GM12874 (cell line): ENCODE data around the gene TEAD3.

ENCODE experiments used
- CTCF ChIP-seq: IDR thresholded peaks from 2 replicates; pipeline ENCODE4 v1.5.1; 2011; ENCODE audit warnings: low read depth, mild to moderate bottlenecking, control low read depth, low read length, moderate library complexity; ENCODE audit not compliant: insufficient read depth

Gene TEAD3

DNA sequence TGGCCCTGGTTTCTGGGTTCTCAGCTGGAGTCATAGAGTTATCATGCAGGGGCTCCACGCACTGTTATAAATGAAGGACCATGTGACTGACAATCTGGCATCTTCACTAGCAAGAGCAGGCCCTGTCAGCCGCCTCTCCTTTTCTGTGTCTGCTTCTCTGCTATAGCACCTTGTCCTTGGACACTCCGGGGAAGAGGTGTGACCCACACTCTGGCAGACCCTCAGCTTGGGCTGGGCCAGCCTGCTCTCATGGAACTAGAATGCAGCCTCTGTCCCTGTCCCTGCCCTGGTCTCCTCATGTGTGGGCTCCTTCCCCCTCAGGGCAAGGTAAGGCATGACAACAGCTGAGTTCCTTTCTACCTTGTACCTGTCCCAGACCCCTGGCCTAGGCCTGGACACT is 55.7 kb downstream of the TEAD3 start:
- TF ChIP-seq CTCF, result no peak

DNA sequence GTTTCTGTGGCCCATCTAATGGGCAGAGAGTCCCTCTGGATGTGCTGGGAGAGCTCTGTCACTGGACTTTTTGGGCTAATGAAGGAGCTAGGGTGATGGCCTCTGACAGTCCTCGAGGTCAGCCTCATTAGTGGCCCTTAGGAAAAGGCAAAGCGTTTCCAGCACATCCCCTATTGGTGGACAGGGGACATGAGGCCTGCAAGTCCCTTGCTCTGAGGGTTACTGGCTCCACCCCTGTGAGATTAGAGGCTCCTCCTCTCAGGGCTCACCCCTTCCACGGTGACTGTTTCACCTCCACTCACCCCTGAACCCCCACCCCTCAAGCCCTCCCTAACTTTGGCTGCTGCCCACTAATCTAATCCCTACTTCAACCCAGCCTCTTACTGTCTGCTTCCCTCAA is 57.6 kb downstream of the TEAD3 start:
- TF ChIP-seq CTCF, result no peak

DNA sequence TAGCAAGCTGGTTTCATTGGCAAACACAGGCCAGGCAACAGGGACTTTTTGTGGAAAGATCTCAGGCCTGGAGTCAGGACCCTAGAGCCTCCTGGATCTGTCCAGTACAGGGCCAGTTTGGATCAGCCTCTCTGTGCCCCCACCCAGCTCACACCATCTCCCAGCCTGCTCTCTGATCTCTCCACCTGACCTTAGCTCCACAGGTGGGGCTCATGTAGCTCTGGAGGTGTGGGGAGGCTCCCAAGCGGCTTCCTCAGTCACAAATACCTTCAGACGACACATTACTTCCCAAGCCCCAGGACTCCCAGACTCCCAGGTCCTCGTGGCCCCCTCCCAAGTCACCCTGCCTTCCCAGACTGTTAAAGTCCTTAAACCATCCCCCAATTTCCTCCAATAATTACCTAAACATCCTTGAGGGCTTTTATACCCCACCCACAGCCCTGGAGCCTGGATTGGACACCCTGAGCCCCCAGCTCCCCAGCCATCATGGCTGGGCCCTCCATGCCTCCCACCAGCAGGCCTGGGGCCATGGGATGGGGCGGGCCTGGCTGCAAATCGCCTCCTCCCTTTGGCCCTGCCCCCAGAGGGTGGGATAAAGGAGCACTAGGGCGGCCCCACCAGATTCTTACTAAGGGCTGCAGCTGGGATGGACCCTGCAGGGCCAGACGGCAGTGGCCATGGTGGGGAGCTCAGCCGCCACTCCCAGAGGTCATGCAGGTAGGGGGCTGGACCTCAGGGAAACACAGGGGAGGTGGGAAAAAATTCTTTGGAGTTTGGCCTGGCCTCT is 60.6 kb downstream of the TEAD3 start:
- TF ChIP-seq CTCF, result no peak

GRCh38 chr6:35435074-35435837 is 61.6 kb downstream of the TEAD3 start:
- TF ChIP-seq CTCF, result no peak

- TF ChIP-seq CTCF, result no peak
Observed at GRCh38 chr6:35432291-35432690, 64.6 kb downstream of the TEAD3 start.

GRCh38 chr6:35429463-35429862 is 67.4 kb downstream of the TEAD3 start:
- no peak for TF ChIP-seq CTCF

GRCh38 chr6:35428421-35429149 is 68.3 kb downstream of the TEAD3 start:
- no peak for TF ChIP-seq CTCF
